ENCODE measurements around the gene ENPP7. TPM values are rescaled to one million over a fixed set of nuclear protein-coding genes. Genes with fewer than 3 reads are reported as not detected.

The ENPP7 gene
- total and polyA plus RNA-seq, 4 donors: 0.08 TPM; not detected in 3

DNA sequence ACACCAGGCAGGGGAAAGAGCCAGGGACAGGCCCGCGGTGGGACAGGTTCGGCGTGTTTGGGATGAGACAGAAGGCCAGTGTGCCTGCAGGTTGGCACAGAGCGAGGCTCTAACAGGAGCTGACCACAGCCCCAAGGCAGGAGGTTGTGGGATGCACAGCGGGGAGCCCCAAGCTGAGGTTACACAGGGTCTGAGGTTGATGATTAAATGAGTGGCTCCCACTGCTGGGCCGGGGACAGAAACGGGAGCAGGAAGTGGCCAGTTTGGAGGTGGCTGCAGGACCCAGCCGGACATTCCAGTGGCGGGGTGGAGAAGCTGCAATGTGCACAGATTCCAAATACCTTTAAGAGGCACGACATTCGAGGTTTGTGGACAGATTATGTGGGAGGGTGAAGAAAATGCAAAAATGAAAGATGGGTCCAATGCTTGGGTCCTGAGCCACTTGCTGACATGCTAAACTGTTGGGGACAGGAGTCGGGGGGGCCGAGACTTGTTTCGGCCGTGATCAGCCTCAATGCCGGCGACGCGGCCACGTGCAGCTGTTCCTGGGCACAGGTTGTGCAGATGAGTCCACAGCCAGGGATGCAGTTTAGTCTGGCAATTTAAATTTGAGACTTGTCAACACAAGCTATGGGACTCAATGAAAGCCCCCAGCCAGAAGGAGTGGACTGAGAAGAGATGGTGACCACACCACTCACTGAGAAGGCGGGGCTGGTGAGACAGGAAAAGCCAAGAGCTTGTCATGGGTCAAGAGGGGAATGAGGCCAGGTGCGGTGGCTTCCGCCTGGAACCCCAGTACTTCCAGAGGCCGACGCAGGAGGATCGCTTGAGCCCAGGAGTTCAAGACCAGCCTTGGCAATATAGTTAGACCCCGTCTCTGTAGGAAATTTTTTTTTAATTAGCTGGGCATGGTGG is 8.7 kb downstream of the ENPP7 start:
- Histone ChIP-seq H3K9me3 (ENCODE audit: control insufficient read depth, insufficient read depth, low read length) (no peaks in the 10 kb centered on the region), H3K36me3 (ENCODE audit: control insufficient read depth, insufficient read depth, low read length) (peaks cover 2% of the 10 kb centered on the region), H3K27ac (ENCODE audit: low read depth, low read length) (no peak overlapping the region), H3K4me1 (ENCODE audit: control insufficient read depth, insufficient read depth, low read length) (peaks cover 25% of the 10 kb centered on the region), H3K27me3 (ENCODE audit: control insufficient read depth, insufficient read depth, low read length) (peaks cover 7% of the 10 kb centered on the region), H3K4me3 (ENCODE audit: low read depth, low read length) (no peak overlapping the region)
- 86% methylated on average over 28 of the region's 28 CpGs for WGBS (ENCODE audit: insufficient coverage)
- no peak for DNase-seq (ENCODE audit: low read depth in 4 of 6, low spot score in 6 of 6)

DNA sequence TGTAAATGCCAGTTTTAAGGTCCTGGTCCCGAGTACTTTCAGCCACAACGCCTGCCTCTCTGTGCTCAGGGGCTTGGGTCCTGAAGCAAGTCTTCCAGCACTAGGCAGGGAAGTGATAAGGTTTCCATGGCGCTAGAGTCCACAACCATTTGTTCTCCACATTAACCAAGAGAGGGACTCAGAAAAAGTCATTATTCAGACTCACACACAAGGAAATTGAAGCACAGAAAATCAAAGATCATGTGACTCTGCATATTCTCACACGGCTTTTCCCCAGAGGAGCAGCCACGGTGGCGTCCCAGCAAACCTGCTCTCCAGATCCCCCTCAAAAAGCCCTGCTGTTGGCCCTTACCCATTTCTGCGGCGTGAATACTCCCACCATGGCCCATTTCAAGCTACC is 9.7 kb downstream of the ENPP7 start:
- Histone ChIP-seq H3K27ac (ENCODE audit: low read depth, low read length) (no peak overlapping the region), H3K4me3 (ENCODE audit: low read depth, low read length) (no peak overlapping the region), H3K4me1 (ENCODE audit: control insufficient read depth, insufficient read depth, low read length) (peaks cover 25% of the 10 kb centered on the region), H3K36me3 (ENCODE audit: control insufficient read depth, insufficient read depth, low read length) (peaks cover 2% of the 10 kb centered on the region), H3K27me3 (ENCODE audit: control insufficient read depth, insufficient read depth, low read length) (peaks cover 7% of the 10 kb centered on the region), H3K9me3 (ENCODE audit: control insufficient read depth, insufficient read depth, low read length) (no peaks in the 10 kb centered on the region)
- DNase-seq (ENCODE audit: low read depth in 4 of 6, low spot score in 6 of 6): peak in 1 of 6 donors; percentile 50
- WGBS (ENCODE audit: insufficient coverage): 32% methylated on average over 6 of the region's 8 CpGs

GRCh38 chr17:79741401-79741750 is 10.6 kb downstream of the ENPP7 start:
- DNase-seq (ENCODE audit: low read depth in 4 of 6, low spot score in 6 of 6): no peak
- peaks cover 2% of the 10 kb centered on the region for H3K36me3 ChIP-seq (ENCODE audit: control insufficient read depth, insufficient read depth, low read length)
- H3K27ac ChIP-seq (ENCODE audit: low read depth, low read length): no peak overlapping the region
- H3K9me3 ChIP-seq (ENCODE audit: control insufficient read depth, insufficient read depth, low read length): no peaks in the 10 kb centered on the region
- H3K4me3 ChIP-seq (ENCODE audit: low read depth, low read length): peak overlapping the region; percentile 49
- peaks cover 9% of the 10 kb centered on the region for H3K27me3 ChIP-seq (ENCODE audit: control insufficient read depth, insufficient read depth, low read length)
- 34% methylated on average over 7 of the region's 10 CpGs for WGBS (ENCODE audit: insufficient coverage)
- peaks cover 28% of the 10 kb centered on the region for H3K4me1 ChIP-seq (ENCODE audit: control insufficient read depth, insufficient read depth, low read length)

DNA sequence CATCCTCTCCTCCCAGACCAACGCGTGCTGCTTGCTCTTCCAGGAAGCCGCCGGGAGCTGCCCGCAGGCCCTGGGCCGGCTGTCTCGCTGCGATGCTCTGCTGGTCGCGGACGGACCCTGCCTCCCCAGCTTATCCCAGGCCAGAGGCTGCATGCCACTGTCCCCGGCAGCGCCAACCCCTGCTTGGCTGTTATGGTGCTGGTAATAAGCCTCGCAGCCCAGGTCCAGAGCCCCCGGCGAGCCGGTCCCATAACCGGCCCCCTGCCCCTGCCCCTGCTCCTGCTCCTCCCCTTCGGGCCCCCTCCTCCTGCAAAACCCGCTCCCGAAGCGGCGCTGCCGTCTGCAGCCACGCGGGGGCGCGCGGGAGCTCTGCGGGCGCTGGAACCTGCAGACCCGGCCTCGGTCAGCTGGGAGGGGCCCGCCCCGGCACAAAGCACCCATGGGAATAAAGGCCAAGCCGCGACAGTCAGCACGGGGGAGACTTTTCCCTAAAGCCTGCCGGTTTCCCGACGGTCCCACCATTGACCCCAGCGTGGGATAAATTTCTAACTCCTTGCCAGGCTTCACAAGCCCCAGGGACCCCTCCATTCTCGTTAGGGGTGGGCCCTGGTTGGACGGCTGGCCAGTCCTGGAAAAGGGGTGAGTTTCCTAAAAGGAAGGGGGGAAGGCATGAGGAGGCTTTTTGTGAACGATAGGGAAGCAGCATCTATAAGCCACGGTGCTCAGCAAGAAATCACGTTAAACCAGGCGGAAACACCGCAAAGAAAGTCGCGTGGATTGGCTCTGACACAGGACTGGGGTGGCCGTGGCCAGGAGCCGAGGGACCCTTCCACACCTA is 11.2 kb downstream of the ENPP7 start:
- peaks cover 34% of the 10 kb centered on the region for H3K4me1 ChIP-seq (ENCODE audit: control insufficient read depth, insufficient read depth, low read length)
- no peak overlapping the region for H3K27ac ChIP-seq (ENCODE audit: low read depth, low read length)
- DNase-seq (ENCODE audit: low read depth in 4 of 6, low spot score in 6 of 6): peak in 5 of 6 donors; percentile 58 to 94 (median 75)
- H3K4me3 ChIP-seq (ENCODE audit: low read depth, low read length): peak overlapping the region; percentile 49
- H3K36me3 ChIP-seq (ENCODE audit: control insufficient read depth, insufficient read depth, low read length): peaks cover 2% of the 10 kb centered on the region
- no peaks in the 10 kb centered on the region for H3K9me3 ChIP-seq (ENCODE audit: control insufficient read depth, insufficient read depth, low read length)
- peaks cover 15% of the 10 kb centered on the region for H3K27me3 ChIP-seq (ENCODE audit: control insufficient read depth, insufficient read depth, low read length)
- WGBS (ENCODE audit: insufficient coverage): 7% methylated on average over 51 of the region's 53 CpGs

- H3K27me3 ChIP-seq (ENCODE audit: control insufficient read depth, insufficient read depth, low read length): peaks cover 21% of the 10 kb centered on the region
- H3K36me3 ChIP-seq (ENCODE audit: control insufficient read depth, insufficient read depth, low read length): peaks cover 2% of the 10 kb centered on the region
- no peak for DNase-seq (ENCODE audit: low read depth in 4 of 6, low spot score in 6 of 6)
- H3K9me3 ChIP-seq (ENCODE audit: control insufficient read depth, insufficient read depth, low read length): no peaks in the 10 kb centered on the region
- 83% methylated on average over 1 of the region's 1 CpG for WGBS (ENCODE audit: insufficient coverage)
- H3K4me1 ChIP-seq (ENCODE audit: control insufficient read depth, insufficient read depth, low read length): peaks cover 40% of the 10 kb centered on the region
- H3K27ac ChIP-seq (ENCODE audit: low read depth, low read length): no peak overlapping the region
- no peak overlapping the region for H3K4me3 ChIP-seq (ENCODE audit: low read depth, low read length)
Observed at GRCh38 chr17:79742589-79742918, 11.8 kb downstream of the ENPP7 start.

GRCh38 chr17:79742951-79743476 is 12.3 kb downstream of the ENPP7 start:
- H3K4me3 ChIP-seq (ENCODE audit: low read depth, low read length): no peak overlapping the region
- DNase-seq (ENCODE audit: low read depth in 4 of 6, low spot score in 6 of 6): no peak
- H3K9me3 ChIP-seq (ENCODE audit: control insufficient read depth, insufficient read depth, low read length): no peaks in the 10 kb centered on the region
- peaks cover 2% of the 10 kb centered on the region for H3K36me3 ChIP-seq (ENCODE audit: control insufficient read depth, insufficient read depth, low read length)
- H3K4me1 ChIP-seq (ENCODE audit: control insufficient read depth, insufficient read depth, low read length): peaks cover 44% of the 10 kb centered on the region
- H3K27me3 ChIP-seq (ENCODE audit: control insufficient read depth, insufficient read depth, low read length): peaks cover 25% of the 10 kb centered on the region
- no peak overlapping the region for H3K27ac ChIP-seq (ENCODE audit: low read depth, low read length)
- WGBS (ENCODE audit: insufficient coverage): 87% methylated on average over 6 of the region's 7 CpGs

GRCh38 chr17:79743614-79744013 is 12.9 kb downstream of the ENPP7 start:
- no peaks in the 10 kb centered on the region for H3K9me3 ChIP-seq (ENCODE audit: control insufficient read depth, insufficient read depth, low read length)
- 94% methylated on average over 3 of the region's 5 CpGs for WGBS (ENCODE audit: insufficient coverage)
- H3K4me3 ChIP-seq (ENCODE audit: low read depth, low read length): no peak overlapping the region
- peaks cover 47% of the 10 kb centered on the region for H3K4me1 ChIP-seq (ENCODE audit: control insufficient read depth, insufficient read depth, low read length)
- H3K27me3 ChIP-seq (ENCODE audit: control insufficient read depth, insufficient read depth, low read length): peaks cover 29% of the 10 kb centered on the region
- DNase-seq (ENCODE audit: low read depth in 4 of 6, low spot score in 6 of 6): no peak
- peaks cover 2% of the 10 kb centered on the region for H3K36me3 ChIP-seq (ENCODE audit: control insufficient read depth, insufficient read depth, low read length)
- H3K27ac ChIP-seq (ENCODE audit: low read depth, low read length): no peak overlapping the region

DNA sequence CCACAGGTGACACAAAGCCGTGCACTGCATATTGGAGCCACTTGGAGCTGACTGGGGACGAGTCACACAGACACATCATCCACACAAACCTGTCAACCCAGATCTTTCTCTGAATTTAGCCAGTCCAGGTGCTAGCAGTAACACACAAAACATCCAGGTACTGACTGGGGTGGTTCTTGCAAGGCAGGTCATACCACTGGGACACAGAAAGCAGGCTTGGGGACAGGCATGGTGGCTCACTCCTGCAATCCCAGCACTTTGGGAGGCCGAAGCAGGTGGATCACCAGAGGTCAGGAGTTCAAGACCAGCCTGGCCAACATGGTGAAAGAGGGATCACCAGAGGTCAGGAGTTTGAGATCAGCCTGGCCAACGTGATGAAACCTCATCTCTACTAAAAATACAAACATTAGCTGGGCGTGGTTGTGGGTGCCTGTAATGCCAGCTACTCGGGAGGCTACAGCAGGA is 14.9 kb downstream of the ENPP7 start:
- H3K9me3 ChIP-seq (ENCODE audit: control insufficient read depth, insufficient read depth, low read length): no peaks in the 10 kb centered on the region
- no peaks in the 10 kb centered on the region for H3K36me3 ChIP-seq (ENCODE audit: control insufficient read depth, insufficient read depth, low read length)
- no peak overlapping the region for H3K4me3 ChIP-seq (ENCODE audit: low read depth, low read length)
- peaks cover 40% of the 10 kb centered on the region for H3K27me3 ChIP-seq (ENCODE audit: control insufficient read depth, insufficient read depth, low read length)
- peaks cover 41% of the 10 kb centered on the region for H3K4me1 ChIP-seq (ENCODE audit: control insufficient read depth, insufficient read depth, low read length)
- DNase-seq (ENCODE audit: low read depth in 4 of 6, low spot score in 6 of 6): no peak
- no peak overlapping the region for H3K27ac ChIP-seq (ENCODE audit: low read depth, low read length)
- WGBS (ENCODE audit: insufficient coverage): 82% methylated on average over 3 of the region's 6 CpGs

- peaks cover 31% of the 10 kb centered on the region for H3K4me1 ChIP-seq (ENCODE audit: control insufficient read depth, insufficient read depth, low read length)
- WGBS (ENCODE audit: insufficient coverage): 13% methylated on average over 22 of the region's 22 CpGs
- no peaks in the 10 kb centered on the region for H3K36me3 ChIP-seq (ENCODE audit: control insufficient read depth, insufficient read depth, low read length)
- peaks cover 37% of the 10 kb centered on the region for H3K27me3 ChIP-seq (ENCODE audit: control insufficient read depth, insufficient read depth, low read length)
- DNase-seq (ENCODE audit: low read depth in 4 of 6, low spot score in 6 of 6): peak in 2 of 6 donors; percentile 38 to 58
- H3K4me3 ChIP-seq (ENCODE audit: low read depth, low read length): no peak overlapping the region
- no peaks in the 10 kb centered on the region for H3K9me3 ChIP-seq (ENCODE audit: control insufficient read depth, insufficient read depth, low read length)
- H3K27ac ChIP-seq (ENCODE audit: low read depth, low read length): no peak overlapping the region
Observed at GRCh38 chr17:79746889-79747507, 16.3 kb downstream of the ENPP7 start.

Measured in spinal cord (tissue), 10 donors.